KOPT-K1 (cell line): ENCODE measurements around the gene SLC22A9.
"Not testable (repeated sequence)": the region's sequence is repeated elsewhere in the genome, so short reads cannot be mapped to it uniquely, and the experiment has no call there.

Experiments
- H3K27ac ChIP-seq: fragments of 200-600 bp; sonication (generic); 2 replicates; pipeline ENCODE4 v1.5.1; 2016; ENCODE audit warnings: antibody characterized with exemption, mild to moderate bottlenecking, low read depth, low read length; ENCODE audit not compliant: poor library complexity, severe bottlenecking
- H3K36me3 ChIP-seq: fragments of 200-600 bp; sonication (generic); 2 replicates; pipeline ENCODE4 v1.5.1; 2017; ENCODE audit warnings: antibody characterized with exemption, mild to moderate bottlenecking, low read length, moderate library complexity; ENCODE audit not compliant: insufficient read depth
- H3K9me3 ChIP-seq: fragments of 200-600 bp; sonication (generic); 2 replicates; pipeline ENCODE4 v1.5.1; 2017; ENCODE audit warnings: antibody characterized with exemption, low read length, mild to moderate bottlenecking; ENCODE audit not compliant: insufficient read depth, poor library complexity, severe bottlenecking

SLC22A9 gene

DNA sequence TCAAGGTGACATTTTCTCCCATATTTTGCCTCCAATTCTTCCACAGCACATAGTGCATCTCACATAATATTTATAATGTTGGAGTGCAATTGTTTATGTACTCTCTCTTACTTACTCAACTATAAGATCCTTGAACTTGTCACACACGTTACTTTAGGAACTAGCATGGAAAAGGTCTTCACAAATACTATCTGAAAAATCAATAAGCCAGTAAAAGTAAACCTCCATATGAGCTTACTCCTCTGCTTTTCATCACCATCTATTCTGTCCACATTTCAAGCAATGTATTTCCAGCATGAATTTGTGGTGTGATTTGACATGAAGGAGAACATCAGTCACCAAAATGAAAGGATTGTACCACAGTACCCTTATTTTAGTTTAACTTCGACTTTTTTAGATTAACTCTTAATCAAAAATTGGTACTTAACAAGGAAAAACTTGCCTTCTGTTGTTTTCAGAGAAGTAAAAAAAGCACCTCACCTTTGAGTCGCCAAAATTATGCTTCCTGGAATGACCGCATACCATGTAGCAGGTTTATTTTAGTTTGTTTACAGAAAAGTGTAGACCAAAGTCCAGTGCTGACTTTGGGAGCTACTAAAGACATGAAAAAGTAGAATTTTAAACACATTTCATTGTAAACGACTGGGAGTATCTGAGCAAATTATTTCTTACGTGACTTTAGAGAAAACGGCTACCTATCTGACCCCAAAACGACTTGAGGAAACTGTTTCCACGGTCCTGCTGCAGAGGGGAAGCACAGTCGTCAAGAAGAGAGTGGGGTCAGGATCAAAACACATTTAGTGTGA is at the start of gene SLC22A9:
Gene SLC22A9 (plus strand): TSS at position 621 of the 806 bp plus-strand sequence. CDS start 272 bp downstream, outside the sequence.
- H3K27ac ChIP-seq, result no peak within 1 kb of the TSS
- no peaks in the 10 kb centered on the region for H3K9me3 ChIP-seq
- H3K36me3 ChIP-seq, result no peaks in the 10 kb centered on the region

GRCh38 chr11:63321723-63322122 is 47.9 kb upstream of the SLC22A9 start:
- no peaks in the 10 kb centered on the region for H3K36me3 ChIP-seq
- no peaks in the 10 kb centered on the region for H3K9me3 ChIP-seq
- H3K27ac ChIP-seq, result no peak overlapping the region

- H3K27ac ChIP-seq, H3K36me3 ChIP-seq, H3K9me3 ChIP-seq: not testable (repeated sequence)
These were observed 34.5 kb upstream of the SLC22A9 start for GRCh38 chr11:63335089-63335488.

GRCh38 chr11:63337070-63337469 is 32.5 kb upstream of the SLC22A9 start:
- no peak overlapping the region for H3K27ac ChIP-seq
- H3K36me3 ChIP-seq, result no peaks in the 10 kb centered on the region
- H3K9me3 ChIP-seq, result peaks cover 4% of the 10 kb centered on the region

- no peak overlapping the region for H3K27ac ChIP-seq
- no peaks in the 10 kb centered on the region for H3K36me3 ChIP-seq
- no peaks in the 10 kb centered on the region for H3K9me3 ChIP-seq
These were observed 26.5 kb upstream of the SLC22A9 start for GRCh38 chr11:63343130-63343529.

GRCh38 chr11:63352144-63352543 is 17.4 kb upstream of the SLC22A9 start:
- H3K36me3 ChIP-seq, result no peaks in the 10 kb centered on the region
- H3K9me3 ChIP-seq, result no peaks in the 10 kb centered on the region
- no peak overlapping the region for H3K27ac ChIP-seq

DNA sequence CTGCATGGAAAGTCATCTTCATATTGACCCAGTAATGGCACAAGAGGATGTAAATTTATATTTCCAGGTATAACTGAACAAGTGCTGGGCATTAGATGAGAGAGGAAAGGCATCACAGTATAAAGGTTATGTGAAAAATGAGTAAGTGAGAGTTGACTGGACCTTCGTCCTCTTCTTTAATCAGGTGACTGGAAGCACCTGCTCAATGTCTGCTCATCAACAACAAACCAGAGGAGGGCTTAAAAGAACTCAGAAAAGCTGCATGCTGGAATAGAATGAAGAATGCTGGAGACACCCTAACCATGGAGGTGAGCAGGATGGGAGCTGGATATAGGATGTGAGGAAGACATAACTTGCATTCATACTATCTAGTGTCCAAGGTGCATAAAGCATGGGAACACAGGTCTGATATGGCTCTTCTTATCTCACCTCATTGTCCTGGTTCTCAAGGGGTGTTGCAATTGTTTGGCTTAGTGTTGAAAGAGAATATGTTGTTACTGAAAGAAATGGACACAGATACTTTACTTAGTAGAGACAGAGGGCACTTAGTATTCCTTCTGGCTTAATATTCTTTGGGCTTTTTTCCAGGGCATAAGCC is 7.3 kb upstream of the SLC22A9 start:
- Histone ChIP-seq H3K27ac (no peak overlapping the region), H3K9me3 (no peaks in the 10 kb centered on the region), H3K36me3 (no peaks in the 10 kb centered on the region)

- H3K9me3 ChIP-seq, result no peaks in the 10 kb centered on the region
- H3K27ac ChIP-seq, result no peak overlapping the region
- H3K36me3 ChIP-seq, result no peaks in the 10 kb centered on the region
These were observed 495 bp downstream of the SLC22A9 start for GRCh38 chr11:63369971-63370588.

DNA sequence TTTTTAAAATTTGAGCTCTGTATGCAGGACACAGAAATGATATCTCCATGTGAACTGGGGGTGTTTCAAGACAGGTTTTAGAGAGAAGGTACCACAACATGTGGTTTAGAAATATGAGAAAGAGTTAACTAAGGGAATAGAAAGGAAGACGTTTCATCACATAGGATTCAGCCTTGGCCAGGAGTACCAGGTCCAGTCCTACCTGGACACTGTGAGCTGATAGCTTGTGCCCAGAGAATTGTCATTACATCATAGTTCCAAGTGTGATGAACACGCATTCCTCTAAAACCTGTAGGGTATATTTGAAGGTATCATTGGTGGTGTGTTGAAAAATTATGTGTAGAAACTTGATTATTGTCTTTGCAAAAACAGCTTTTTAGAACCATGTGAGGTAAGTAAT is 1.8 kb downstream of the SLC22A9 start:
- H3K36me3 ChIP-seq, result no peaks in the 10 kb centered on the region
- no peaks in the 10 kb centered on the region for H3K9me3 ChIP-seq
- no peak overlapping the region for H3K27ac ChIP-seq

GRCh38 chr11:63375434-63375833 is 5.8 kb downstream of the SLC22A9 start:
- Histone ChIP-seq H3K27ac (no peak overlapping the region), H3K36me3 (no peaks in the 10 kb centered on the region)

GRCh38 chr11:63380130-63380529 is 10.5 kb downstream of the SLC22A9 start:
- H3K27ac ChIP-seq, result no peak overlapping the region
- no peaks in the 10 kb centered on the region for H3K9me3 ChIP-seq
- no peaks in the 10 kb centered on the region for H3K36me3 ChIP-seq

More at GRCh38 chr11:63375434-63375833, 5.8 kb downstream of the SLC22A9 start:
- H3K9me3 ChIP-seq, result no peaks in the 10 kb centered on the region

DNA sequence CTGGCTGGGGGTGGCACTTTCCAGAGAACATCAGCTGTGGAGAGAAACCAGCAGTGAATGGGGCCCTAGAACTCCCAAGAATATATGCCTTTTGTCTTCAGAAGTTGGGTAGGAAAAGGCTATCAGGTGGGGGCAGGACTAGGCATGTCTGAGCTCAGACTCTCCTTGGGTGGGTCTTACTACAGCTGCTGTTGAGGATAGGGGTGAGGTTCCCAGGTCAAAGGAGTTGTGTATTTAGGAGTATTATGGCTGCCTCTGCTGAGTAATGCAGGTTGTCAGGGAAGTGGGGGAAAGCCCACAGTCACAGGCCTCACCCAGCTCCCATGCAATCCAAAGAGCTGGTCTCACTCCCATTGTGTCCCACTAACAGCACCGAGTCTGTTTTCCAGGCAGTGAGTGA is 26.1 kb downstream of the SLC22A9 start:
- H3K27ac ChIP-seq, result no peak overlapping the region
- no peaks in the 10 kb centered on the region for H3K36me3 ChIP-seq
- H3K9me3 ChIP-seq, result no peaks in the 10 kb centered on the region

DNA sequence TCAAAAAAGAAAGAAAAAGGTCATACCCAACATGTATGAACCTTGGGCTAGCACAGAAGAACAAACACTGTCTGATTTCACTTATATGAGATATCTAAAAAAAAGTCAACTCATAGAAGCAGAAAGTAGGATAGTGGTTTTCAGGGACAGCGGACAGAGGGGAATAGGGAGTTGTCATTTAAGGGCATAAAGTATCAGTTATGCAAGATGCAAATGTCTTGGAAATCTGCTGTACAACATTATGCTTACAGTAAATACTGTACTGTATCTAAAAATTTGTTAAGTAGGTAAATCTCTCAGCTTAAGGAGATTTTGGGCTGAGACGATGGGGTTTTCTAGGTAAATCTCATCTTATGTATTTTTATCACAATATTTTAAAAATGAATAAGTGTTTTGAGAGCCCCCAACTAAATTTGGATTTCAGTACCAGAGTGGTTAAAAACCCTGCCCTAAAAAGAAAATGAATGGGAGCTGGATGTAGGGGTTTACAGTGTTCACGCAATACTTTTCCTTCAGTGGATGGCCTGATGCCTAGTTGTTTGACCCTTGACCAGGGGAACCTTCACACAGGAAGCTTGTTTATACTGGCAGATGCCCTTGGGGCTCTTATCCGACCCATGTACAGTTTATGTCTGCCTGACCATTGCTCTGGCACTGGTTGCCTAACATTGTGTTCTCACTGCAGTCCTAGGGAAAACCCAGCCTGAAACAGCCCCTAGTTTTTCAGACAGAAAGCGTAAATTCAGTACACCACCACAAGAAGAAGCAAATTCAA is 34.8 kb downstream of the SLC22A9 start:
- no peaks in the 10 kb centered on the region for H3K36me3 ChIP-seq
- H3K9me3 ChIP-seq, result peaks cover 7% of the 10 kb centered on the region
- no peak overlapping the region for H3K27ac ChIP-seq

- no peak overlapping the region for H3K27ac ChIP-seq
- H3K9me3 ChIP-seq, result peaks cover 7% of the 10 kb centered on the region
- H3K36me3 ChIP-seq, result no peaks in the 10 kb centered on the region
These were observed 35.5 kb downstream of the SLC22A9 start for GRCh38 chr11:63405114-63405513.

DNA sequence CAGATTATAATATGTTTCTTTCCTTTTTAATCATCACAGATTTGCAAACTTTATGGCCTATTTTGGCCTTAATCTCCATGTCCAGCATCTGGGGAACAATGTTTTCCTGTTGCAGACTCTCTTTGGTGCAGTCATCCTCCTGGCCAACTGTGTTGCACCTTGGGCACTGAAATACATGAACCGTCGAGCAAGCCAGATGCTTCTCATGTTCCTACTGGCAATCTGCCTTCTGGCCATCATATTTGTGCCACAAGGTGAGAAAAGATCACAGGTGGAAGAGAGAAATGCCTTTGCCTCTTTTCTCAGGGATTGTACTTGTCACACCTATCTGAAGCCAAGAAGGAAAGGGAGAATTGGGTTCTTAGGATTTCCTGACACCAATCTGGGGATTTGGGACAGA is 36.9 kb downstream of the SLC22A9 start:
- H3K36me3 ChIP-seq, result no peaks in the 10 kb centered on the region
- H3K27ac ChIP-seq, result no peak overlapping the region
- peaks cover 7% of the 10 kb centered on the region for H3K9me3 ChIP-seq
